HG03460 (cell line): Measurements from ENCODE around the gene DESI2.

Source experiments
- ATAC-seq: cut with Tn5 transposase; IDR thresholded peaks from one replicate; pipeline ENCODE4 v1.9.1; 2021; ENCODE audit not compliant: unreplicated experiment

The DESI2 gene

GRCh38 chr1:244749230-244750016 is 96.5 kb downstream of the DESI2 start:
- no peak for ATAC-seq

- ATAC-seq = no peak
Measured at GRCh38 chr1:244751271-244751895, 98.5 kb downstream of the DESI2 start.

- no peak for ATAC-seq
Measured at GRCh38 chr1:244755673-244756072, 102.7 kb downstream of the DESI2 start.

- ATAC-seq = no peak
Measured at GRCh38 chr1:244757091-244757939, 104.4 kb downstream of the DESI2 start.
